GM18499 (cell line): ENCODE data around the gene ACVR1C.
A peak's percentile ranks its signal among the peaks of the same experiment; 100 is the strongest.

Experiments used
- ATAC-seq: cut with Tn5 transposase; IDR thresholded peaks from one replicate; pipeline ENCODE4 v1.9.1; 2021; ENCODE audit warnings: moderate number of reproducible peaks; ENCODE audit not compliant: insufficient read depth, unreplicated experiment

ACVR1C gene

DNA sequence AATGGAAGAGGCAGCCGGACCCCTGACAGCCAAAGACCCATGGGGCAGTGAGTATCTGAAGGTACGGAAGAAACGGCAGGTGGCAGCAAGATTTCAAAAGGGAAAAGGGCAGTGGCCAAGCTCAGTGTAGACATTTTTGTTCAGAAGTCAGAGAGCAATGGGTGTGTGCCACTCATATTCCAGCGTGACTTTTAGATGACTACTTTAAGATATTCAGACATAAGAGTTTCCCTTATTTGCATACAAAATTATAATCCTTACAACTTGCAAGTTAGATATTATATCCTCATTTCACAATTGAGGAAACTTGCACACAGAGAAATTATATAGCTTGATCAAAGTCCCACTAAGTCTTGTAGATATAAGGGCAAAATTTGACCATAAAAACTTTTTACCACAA, 124.0 kb downstream of the ACVR1C start:
- ATAC-seq, result no peak

DNA sequence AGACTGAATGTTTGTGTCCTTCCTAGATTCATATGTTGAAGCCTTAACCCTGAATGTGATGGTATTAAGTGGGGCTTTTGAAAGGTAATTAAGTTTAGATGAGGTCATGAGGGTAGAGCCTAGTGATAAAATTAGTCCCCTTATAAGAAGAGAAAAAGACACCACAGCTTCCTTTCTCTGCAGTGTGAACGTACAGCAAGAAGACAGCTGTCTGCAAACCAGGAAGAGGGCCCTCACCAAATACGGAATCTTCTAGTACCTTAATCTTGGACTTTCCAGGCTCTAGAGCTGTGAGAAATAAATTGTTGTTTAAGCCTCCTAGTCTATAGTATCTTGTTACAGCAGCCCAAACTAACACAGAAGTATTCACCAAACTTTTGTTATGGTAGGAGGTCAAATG, 127.6 kb downstream of the ACVR1C start:
- no peak for ATAC-seq

DNA sequence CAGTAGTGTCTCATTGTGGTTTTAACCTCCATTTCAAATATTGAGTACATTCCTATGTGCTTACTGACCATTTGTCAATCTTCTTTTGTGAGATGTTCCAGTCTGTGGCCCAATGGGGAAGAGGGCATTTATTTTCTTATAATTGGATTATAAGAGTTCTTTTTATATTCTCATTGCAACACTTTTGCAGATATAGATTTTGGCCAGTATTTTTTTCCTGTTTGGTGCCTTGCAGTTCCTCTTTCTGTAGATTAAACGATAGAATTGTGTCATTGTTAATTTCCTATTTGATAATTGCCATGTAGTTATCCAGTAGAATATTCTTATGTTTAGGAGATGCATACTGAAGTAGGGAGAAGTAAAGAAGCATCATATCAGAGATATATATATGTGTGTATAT, 128.3 kb downstream of the ACVR1C start:
- no peak for ATAC-seq

DNA sequence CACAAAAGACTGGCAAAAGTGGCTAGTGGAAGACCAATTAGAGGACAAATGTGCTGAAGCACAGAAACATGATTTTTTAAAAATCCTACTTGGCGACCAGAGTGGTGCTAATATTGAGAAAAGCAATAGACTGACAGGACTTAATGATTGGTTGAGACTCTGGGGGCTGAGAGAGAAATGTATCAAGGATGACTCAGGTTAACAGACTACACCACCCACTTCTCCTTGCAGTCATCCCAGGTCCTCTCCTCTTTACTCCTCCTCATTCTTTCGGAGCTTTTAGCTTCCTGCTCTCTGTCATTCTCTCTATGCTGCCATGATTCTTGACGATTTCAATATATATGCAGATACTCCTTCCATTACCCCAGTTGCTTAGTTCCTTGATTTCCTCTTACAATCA, 130.2 kb downstream of the ACVR1C start:
- ATAC-seq, result no peak

DNA sequence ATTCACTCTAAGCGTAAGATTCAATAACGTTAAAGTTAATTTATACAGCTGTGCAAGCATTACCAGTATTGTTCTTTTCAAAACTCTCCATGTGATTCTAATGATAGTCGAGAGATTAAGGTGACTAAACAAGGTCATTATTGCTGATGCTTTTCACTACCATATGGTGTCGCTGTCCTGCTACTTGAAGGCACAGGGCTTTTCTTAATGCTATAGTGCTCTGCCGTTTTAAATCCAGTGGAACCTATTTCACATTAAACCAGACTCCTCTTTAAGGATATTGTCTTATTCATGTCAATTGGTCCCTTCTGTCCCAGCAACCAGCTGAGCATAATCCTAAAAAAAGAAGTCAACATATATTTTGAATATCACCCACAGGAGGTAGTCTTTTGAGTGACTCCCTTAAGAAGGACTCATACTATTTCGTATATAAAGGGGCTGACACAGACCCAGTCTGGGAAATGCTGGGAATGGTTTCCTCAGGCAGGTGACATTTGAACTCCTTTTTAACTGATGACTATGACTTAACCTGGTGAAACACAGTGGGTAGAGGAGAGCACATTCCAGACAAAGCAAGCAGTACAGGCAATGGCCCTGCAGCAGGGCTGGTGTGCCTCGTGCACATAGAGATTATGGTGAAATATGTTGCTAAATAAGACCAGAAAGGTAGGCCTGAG, 130.9 kb downstream of the ACVR1C start:
- peak; percentile 89 for ATAC-seq

DNA sequence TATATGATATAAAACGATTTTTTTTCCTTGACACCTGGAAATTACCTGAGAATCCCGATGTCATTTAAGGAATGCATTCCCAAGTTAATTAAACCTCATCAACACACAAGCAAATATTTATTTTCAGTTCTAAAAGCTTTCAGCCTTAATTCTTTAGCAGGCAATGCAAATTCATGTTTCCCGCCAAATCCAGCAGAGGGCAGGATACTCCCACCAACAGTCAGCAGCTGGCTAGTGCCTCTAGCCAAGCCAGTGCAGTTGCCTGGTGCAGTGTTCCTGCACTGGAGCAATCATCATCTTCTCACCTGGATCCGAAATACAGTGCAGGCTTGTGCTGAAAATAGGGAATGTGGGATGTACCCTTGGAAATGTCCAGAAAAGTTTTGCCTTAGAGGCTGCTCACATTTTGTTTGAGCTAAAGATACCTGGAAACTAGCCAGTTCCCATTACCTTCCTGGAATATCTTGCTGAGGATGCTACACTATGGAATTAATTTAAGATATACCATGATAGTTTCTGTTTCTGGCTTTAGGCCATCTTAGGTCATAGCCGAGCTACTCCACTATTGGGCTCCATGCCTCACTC, 136.4 kb downstream of the ACVR1C start:
- peak; percentile 68 for ATAC-seq

DNA sequence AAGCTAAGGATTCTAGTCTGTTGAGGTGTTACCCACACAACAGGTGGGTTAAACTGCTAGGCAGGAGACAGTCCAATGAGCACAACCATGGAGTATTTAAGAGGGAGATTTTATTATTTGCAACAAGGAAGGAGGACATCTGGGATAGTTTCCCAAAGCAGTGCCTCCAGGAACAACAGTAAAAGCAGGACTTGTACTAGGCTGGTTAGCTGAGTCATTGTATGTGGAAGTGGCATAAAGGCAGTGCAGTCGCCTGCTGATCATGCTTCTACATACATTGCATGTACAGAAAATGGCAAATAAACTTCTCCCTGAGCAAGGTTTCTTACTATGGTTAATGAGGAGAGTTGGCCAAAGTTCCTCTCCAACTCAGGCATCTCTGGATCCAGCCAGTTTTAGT, 138.7 kb downstream of the ACVR1C start:
- ATAC-seq, result no peak

DNA sequence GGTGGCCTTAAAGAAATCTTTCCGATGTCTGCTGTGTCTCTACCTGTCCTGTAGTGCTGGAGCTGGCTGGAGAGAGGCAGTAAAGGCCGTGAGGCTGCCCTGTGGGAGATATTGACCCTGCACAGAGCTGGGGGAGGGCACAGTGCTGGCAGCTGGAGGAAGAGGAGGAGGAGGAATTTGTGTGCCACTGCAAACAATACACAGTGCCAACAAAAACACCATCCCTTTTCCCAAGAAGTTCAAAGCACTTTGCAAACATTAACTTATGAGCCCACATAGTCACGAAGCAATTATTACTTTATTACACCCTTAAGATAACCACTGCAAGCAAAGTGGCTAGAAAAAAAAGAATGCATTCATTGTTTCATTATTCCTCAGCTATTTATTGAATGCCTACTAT, 139.8 kb downstream of the ACVR1C start:
- no peak for ATAC-seq

DNA sequence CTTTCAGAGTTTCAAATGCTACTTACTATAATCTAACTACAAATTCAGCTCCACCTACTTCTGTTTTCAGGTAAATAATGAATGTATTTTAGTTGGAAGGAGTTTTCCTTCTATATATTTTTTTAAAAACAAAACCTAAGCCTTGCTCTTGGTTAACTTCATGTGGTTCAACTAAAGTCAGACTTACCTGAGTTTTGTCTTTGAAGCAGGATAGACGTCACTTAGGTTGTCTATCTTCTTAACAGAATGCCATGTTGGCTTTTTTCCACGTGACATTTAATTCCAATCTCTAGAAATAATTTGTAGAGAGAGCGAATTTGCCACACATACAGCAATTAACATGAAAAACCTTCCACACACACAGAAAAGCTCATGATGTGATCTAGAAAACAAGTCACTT, 140.9 kb downstream of the ACVR1C start:
- ATAC-seq, result no peak

DNA sequence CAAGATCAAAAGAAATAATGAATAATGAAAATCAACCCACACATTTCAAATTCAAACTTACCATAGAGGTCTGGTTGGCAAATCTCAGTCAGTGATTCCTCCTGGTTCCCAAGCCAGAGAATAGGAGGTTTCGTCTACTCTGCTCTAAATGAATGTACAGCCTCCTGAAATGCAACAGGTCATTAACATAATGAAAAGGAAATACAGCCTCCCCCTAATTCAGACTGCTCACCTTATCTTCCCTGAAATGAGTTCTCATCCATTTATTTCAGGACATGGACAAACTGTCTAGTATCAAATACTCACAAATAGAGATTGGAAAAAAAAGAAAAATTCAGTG, 141.4 kb downstream of the ACVR1C start:
- no peak for ATAC-seq

DNA sequence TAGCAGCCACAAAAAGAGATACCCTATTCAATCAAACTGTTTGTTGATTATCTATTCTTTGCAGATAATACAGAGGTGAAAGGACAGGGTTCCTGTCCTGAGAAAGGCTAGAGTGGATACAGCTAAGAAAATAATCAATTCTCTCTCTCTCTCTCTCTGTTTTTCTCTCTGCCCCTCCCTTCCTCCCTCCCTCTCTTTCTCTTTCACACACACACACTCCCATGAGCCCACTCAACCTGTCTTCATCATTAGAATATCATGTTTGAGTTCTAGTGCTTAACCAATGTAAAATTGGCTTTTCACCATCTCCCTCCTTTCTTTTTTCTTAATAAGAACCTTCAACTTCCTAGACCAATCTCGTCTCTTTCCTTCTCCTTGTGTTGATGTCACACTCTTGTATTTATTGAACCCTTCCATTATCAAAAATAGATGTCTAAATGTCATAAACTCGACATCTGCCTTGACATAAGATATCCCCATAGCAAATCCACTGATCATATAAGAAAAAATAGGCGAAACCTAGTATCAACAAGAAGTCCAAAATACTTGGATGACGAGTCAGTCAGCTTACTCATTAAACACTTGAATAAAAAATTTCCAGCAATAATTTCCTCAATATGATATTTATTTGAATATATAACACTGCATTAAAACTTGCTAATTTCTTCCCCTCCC, 141.9 kb downstream of the ACVR1C start:
- no peak for ATAC-seq

DNA sequence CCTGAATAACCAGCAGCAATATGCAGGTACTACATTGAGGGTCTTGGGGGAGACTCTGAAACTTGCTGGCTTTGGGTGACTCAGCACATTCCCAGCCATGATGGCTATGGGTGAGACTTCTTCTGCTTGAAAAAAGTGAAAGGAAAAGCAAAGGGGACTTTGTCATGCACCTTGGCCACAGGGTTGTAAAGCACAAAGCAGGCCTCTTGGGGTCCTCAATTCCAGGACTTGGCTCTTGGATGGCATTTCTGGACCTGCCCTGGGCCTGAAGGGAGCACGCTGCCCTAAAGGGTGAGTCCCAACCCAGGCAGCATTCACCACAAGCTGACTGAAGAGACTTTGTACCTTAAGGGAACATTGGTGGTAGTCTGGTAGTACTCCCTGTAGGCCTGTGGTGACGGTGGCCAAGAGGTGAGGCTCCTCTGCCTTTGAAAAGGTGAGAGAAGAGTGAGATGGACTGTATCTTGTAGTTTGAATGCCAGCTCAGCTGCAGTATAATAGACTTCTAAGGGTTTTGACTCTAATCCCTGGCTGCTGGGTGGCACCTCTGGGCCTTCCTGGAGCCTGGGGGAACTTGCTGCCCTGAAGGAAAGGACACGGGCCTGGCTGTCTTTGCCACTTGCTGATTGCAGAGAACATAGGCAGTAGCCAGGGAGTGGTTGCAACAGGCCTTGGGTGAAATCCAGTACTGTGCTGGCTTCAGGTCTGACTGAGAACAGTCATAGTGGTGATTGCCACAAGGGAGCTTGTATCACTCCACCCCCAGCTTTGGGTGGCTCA, 148.3 kb downstream of the ACVR1C start:
- ATAC-seq, result peak; percentile 62

DNA sequence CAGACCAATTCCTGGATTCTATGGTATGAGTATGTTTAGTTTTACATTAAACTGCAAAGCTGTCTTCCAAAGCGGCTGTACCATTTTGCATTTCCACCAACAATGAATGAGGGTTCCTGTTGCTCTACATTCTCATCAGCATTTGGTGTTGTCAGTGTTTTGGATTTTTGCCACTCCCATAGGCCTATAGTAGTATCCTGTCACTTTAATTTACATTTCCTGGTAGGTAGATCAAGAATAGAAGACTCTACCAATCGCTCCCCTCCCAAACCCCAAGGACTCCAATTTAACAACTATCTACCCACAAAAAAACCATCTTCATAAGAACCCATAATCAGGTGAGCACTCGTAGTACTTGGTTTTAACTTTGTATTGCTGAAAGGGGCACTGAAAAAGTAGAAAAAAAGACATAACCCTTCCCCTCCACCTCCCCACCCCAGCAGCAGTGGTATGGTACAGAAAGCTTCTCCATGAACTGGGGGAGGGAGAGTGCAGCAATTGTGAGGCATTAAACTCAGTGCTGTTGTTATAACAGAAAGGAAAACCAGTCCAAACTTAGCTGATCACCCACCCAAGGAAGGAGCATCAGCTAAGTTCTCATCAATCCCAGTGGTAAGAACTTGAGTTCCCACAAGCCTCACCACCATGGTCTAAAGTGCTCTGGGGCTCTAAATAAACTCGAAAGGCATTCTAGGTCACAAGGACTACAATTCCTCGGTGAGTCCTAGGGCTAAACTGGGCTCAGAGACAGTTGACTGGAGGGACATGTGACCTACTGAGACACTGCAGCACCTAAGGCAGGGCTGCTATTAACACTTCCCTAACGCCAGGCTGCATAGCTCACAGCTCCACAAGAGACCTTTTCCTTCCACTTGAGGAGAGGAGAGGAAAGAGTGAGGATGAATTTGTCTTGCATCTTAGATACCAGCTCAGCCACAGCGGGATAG, 149.3 kb downstream of the ACVR1C start:
- no peak for ATAC-seq

DNA sequence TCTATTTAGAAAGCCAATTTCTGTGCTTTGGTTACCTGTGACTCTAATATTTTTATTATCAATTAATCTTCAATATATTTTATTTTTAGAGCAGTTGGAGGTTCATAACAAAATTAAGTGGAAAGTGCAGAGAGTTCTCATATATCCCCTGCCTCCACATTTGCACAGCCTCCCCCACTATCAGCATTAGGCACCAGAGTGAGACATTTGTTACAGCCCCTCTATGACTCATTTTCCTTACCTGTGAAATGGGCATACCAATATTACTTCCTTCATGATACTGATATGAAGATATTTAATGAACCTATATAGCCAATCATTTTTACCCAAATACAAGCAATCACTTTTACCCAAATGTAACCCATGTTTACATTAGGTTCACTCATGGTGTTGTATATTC, 150.7 kb downstream of the ACVR1C start:
- ATAC-seq, result no peak

DNA sequence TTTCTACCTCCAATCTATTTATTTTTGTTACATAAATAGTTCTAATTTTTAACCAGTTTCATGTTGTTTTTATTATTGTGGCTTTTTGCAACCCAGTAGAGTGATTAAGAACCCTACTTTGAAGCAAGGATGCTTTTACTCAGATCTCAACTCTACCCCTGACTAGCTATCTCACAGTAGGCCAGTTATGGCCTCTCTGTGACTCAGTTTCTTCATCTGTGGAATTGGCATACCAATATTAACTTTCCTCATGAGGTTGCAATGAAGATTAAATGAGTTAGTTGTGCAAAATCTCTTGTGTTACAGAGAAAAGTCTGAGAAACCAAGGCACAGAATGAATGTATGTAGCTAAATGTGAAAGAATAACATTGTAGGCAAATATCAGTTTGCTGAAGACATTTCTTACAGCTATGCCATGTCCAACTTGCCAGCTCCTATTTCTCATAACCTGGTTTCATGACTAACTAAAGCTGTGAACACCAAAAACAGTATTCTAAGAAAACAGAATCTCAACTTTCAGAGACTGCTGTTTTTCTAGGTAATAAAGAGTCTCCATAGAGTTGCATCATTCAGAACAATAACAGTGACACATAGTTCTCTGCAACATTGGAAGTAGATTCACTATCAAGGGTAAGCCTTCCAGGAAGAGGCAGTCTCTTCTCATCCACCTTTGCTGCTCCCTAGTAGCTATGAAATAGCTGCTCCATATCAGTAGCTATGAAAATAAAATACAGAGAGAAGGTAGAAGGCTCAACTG, 151.5 kb downstream of the ACVR1C start:
- ATAC-seq, result no peak
